NOMO-1 (cell line): Measurements from ENCODE around the gene GPR37L1.
"Not testable (repeated sequence)": the region's sequence is repeated elsewhere in the genome, so short reads cannot be mapped to it uniquely, and the experiment has no call there.

Source experiments
- DNase-seq, 2 experiments: peaks; one replicate each; lab custom pipeline; 2025; ENCODE audit not compliant: unreplicated experiment in 2 of 2; lab: John Stamatoyannopoulos, UW

Gene GPR37L1

DNA sequence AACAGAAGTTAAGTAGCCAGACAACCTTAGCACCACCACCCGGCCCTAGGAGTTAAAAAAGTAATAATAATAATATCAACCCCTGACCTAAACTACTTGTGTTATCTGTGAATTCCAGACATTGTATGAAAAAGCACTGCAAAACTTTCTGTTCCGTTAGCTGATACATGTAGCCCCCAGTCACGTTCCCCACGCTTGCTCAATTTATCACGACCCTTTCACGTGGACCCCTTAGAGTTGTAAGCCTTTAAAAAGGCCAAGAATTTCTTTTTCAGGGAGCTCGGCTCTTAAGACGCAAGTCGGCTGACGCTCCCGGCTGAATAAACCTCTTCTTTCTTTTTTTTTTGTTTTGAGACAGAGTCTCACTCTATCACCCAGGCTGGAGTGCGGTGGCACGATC, 44.3 kb downstream of the GPR37L1 start:
- DNase-seq, result not testable (repeated sequence)

DNA sequence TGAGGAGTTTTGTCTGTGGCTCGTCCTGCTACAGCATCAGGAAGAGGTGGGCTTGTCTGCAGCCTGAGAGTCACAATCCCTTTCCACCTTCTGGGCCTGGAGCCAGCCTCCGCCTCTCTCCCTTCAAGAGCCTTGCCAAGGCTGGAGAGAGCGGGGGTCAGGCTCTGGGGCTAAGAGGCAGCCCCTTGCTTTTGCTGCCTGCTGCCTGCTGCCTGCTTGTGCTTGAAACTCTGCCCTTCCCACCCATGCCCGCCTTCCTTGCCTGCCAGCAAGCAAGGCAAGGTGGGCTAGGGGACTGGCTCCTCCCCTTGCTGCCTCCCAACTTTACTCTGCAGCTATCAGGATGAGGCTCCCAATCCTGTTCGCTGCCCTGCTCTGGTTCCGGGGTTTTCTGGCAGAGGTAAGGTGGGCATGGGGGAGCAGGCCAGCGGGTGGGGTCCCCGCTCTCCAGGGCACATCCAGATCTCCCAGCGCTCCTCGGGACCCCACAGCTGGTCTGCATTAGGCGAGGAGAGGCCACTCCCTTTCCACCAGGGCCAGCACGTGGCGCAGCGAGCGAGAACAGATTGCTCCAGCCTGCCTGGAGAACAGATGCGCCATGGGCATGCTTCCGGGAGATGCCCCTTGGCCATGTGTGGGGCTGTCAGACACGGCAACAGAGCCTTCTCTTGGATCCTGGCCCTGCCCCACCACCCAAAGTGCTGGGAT, 45.1 kb downstream of the GPR37L1 start:
- DNase-seq, result no peak

DNA sequence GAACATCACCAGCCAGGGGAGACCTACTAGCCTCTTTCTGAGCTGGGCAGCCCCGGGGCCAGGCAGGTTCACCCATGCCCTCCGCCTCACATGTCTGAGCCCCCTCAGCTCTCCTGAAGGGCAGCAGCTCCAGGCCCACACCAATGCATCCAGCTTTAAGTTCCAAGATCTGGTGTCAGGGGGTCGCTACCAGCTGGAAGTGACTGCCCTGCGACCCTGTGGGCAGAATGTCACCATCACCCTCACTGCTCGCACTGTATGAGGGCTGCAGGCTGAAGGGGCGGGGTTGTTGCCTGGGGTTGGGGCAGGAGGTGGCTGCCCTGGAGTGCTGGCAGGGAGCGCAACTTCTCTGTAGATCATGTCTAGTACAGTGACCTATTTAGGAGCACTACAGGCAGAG, 46.1 kb downstream of the GPR37L1 start:
- DNase-seq, result no peak

DNA sequence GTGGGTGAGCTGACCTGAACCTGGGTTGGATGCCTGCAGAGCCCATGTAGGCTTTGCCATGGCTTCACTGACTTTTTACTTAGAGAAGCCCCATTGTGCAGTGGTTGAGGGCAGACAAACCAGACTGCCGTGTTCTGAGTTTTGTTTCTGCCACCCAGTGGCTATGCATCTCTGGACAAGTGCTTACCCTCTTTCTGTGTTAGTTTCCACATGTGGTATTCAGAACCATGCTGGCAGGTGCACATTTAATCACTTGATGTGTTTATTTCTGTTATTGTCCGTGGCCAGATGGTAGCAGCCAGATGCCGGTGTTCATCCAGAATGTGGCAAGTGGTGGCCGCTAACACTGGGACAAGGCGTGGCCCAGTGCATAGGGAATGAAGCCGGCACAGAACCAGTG, 48.0 kb downstream of the GPR37L1 start:
- DNase-seq, result no peak

DNA sequence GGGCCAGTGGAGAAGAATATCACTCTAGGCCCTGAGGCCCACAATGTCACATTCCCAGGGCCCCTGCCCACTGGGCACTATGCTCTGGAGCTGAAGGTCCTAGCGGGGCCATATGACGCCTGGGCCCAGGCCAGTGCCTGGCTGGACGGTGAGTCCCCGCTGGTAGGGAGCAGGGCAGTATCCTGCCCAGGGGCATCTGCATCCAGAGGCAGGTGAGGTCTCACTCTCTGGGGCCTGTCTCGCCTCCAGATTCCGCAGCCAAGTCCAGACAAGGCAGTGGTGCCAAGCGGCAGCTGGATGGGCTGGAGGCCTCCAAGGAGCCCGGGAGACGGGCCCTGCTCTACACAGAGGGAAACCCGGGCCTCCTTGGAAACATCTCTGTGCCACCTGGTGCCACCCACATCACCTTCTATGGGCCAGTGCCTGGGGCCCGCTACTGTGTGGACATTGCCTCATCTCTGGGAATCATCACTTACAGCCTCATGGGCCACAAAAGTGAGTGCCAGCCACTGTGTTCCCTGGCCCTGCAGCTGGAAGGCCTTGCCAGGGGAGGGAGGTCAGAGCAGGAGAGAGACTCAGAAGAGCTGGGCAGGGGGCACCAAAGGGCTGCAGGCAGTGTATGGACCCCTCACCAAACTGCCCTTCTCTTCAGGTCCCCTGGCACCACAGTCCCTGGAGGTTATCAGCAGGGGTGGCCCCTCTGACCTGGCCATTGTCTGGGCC, 48.7 kb downstream of the GPR37L1 start:
- no peak for DNase-seq

DNA sequence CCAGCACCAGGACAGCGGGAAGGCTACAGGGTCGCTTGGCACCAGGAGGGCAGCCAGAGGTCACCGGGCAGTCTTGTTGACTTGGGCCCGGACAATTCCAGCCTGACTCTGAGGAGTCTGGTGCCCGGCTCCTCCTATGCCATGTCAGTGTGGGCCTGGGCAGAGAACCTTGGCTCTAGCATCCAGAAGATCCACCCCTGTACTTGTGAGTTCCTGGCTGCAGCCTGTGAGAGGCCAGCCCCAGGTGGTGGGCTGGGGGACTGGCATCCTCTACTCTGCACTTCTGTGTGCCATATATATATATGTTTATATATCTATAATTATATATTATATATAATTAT, 49.3 kb downstream of the GPR37L1 start:
- peak in 1 of 2 experiments; percentile 45 for DNase-seq

DNA sequence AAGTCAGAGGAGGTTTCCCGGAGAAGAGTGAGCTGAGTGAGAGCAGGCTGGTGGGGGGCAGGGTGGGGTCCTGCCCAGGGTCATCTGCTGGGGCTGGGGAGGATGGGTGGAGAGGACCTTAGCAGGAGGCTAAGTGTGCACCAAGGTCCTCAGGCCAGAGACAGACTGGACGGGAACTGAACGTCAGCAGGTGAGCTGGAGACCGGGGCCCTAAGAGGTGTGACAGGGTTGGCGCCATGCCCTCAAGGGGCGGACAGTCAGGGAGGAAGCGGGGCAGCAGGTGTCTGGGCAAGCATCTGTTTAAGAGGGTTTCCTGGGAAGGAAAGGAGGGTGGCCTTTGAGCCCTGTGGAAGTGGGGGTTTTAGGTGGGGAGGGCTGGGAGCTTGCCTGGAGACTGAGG, 51.3 kb downstream of the GPR37L1 start:
- no peak for DNase-seq

DNA sequence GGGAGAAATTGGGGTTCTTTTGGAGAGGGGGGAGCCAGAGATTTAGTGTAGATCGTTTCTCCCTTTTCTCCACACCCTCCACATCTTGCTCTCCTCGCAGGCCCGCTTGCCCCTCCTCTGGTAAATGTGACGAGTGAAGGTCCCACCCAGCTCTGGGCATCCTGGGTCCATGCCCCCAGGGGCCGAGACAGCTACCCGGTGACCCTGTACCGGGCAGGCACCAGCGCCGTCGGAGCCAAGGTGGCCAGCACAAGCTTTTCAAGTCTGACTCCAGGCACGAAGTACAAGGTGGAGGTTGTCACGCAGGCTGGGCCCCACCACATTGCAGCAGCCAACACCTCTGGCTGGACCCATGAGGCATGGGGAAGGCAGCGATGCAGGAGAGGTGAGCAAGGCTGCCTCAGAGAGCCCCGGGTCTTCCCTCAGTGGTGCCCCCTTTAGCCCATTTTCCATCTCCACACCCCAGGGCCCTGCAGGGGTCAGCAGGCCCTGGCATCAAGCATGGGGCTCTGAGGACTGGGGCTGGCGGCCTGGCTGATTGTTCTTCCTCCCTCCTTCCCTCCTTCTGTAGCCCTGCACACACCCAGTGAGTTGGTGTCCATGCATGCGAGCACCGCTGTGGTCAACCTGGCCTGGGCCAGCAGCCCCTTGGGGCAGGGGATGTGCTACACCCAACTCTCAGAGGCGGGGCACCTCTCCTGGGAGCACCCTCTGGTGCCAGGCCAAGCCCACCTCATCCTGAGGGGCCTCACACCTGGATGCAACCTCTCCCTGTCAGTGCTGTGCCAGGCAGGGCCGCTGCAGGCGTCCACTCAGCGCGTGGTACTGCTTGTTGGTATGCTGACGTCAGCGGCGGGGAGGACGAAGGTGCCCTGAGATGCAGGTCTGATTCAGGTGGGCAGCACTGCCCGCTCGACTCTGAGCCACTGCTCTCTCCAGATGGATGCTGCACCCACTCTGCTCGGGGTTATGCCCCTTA, 54.5 kb downstream of the GPR37L1 start:
- no peak for DNase-seq

DNA sequence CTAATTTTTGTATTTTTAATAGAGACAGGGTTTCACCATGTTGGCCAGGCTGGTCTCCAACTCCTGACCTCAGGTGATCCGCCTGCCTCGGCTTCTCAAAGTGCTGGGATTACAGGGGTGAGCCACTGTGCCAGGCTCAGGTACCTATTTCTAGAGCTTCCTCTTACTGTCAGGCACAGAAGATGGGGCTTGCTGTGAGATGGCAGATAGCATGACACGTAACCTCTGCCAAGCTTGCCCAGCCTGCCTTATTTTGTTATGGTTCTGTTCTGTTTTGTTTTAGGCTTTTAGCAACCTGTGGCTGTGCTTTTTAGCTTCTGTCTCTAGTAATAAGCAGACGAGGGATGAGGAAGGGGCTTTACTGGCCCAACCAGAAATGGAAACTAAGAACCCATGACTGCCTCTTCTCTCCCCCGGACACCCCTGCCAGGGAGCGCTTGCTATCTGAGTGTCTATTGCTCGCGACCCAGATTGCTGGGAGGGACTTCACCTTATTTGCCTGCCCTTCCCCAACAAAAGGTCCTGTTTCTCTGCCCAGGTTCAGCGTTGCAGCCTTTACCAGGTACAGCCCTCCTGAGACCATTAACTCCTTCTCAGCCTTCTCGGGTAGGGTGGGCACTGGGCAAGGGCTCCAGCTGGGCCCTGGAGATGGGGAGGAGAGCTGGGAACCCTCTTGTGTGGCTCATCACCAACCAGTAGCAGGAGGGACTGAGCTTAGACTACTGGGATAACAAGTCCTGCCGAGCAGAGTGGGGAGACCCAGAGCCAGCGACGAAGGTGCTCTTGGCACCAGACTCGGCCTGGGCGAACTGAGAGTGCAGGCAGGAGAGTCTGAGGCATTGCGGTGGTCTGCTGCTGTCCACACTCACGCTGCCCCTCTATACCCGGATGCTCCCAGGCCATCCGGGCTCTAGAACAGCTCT, 57.4 kb downstream of the GPR37L1 start:
- no peak for DNase-seq

DNA sequence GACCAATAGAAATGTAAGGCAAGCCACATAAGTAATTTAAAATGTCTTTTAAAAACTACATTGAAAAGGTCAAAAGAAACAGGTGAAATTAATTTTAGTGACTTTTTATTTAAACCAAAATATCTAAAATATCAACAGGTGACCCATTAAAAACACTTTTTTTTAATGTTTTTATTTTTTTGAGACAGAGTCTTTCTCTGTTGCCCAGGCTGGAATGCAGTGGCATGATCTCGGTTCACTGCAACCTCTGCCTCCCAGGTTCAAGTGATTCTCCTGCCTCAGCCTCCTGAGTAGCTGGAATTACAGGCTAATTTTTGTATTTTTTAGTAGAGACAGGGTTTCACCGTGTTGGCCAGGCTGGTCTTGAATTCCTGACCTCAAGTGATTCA, 58.0 kb downstream of the GPR37L1 start:
- not testable (repeated sequence) for DNase-seq

DNA sequence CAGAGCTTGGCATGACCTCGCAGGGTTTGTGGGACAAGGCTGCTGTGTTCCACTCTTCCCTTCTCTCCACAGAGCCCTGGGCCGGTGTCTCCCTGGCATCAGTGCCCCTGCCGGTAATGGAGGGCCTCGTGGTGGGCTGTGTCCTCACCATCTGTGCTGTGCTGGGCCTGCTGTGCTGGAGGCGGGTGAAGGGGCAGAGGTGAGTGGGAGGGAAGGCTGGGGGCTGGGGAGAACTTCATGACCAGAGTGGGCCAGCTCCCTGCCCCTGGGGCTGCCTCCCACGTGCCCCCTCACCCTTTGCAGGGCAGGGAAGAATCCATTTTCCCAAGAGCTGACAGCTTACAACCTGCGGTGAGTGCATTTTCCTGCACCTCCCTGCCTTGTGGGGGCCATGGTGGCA, 58.9 kb downstream of the GPR37L1 start:
- DNase-seq, result no peak

DNA sequence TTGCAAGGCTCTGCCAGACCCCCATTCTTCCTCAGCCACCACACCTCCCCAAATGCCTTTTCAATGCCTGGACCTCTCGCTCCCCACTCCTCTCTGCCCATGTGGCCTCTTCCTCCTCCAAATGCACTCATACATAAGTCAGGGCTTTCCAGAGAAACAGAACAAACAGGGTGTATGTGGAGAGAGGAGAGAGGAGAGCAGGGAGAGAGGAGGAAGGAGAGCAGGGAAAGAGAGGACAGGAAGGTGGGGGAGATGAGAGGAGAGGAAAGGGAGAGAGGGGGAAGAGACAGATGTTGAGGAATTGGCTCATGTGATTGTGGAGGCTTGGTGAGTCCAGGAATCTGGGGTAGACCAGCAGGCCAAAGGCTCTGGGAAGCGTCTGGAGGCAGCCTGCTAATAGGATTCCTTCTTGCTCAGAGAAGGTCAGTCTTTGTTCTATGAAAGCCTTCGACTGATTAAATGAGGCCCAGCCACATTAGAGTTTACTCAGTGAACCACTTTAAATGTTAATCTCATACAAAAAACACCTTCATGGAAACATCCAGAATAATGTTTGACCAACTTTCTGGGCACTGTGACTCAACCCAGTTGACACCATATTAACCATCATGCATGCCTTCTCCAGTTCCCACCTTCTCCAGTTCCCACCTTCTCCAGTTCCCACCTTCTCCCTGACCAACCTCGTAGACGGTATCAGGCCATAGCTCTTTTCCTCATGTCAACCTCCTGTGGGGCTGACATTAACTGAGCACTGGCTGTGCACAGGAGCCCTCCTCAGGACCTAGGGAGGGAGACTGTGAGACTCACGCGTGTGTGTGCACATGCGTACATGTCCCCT, 59.5 kb downstream of the GPR37L1 start:
- DNase-seq, result no peak
